Measurements from ENCODE around the gene DTX1.

DTX1 gene

DNA sequence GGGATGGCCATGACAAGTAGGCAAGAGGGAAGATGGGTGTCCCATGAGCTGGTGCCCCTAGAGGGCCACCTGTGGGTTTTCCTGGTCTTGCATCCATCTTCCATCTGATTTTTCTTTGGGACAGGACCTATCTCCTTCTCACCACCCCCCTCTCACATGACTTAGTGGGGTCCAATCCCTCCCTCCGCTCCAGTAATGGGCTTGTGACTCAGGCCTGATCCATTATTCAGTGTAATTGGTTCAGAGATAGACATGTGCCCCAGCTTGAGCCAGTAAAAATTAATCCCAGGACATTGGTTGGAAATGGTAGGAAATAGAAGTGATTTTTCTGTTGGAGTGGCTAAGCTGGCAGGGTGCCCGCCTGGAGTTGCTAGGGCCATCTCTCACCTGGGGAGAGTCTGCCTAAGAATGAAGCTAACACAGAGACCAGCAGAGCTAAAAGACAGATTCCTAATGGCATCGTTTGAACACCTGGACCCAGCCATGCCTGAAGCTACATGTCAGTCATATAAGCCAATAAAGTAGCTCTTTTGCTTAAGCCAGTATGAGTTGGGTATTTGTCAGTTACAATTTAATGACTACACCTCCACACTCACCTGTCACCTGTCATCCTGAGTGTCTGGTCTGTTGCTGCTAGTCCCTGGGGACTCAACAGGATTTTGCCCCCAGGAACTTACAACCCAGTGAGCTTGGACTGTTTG, 64.3 kb downstream of the DTX1 start:
- Histone ChIP-seq H3K27ac (ENCODE audit: low read depth, low read length, severe bottlenecking) (no peak overlapping the region), H3K9me3 (ENCODE audit: control insufficient read depth, low read length) (no peaks in the 10 kb centered on the region), H3K4me3 (ENCODE audit: extremely low read depth, insufficient read depth, low read length, poor library complexity, severe bottlenecking) (no peak overlapping the region), H3K4me1 (ENCODE audit: control insufficient read depth, insufficient read depth, low read length, poor library complexity, severe bottlenecking) (no peaks in the 10 kb centered on the region), H3K36me3 (ENCODE audit: control insufficient read depth, insufficient read depth, low read length) (no peaks in the 10 kb centered on the region)
- WGBS, 2 experiments (ENCODE audit: insufficient coverage in 2 of 2) = 67 to 92% methylated on average over 2 to 3 of the region's 3 CpGs

DNA sequence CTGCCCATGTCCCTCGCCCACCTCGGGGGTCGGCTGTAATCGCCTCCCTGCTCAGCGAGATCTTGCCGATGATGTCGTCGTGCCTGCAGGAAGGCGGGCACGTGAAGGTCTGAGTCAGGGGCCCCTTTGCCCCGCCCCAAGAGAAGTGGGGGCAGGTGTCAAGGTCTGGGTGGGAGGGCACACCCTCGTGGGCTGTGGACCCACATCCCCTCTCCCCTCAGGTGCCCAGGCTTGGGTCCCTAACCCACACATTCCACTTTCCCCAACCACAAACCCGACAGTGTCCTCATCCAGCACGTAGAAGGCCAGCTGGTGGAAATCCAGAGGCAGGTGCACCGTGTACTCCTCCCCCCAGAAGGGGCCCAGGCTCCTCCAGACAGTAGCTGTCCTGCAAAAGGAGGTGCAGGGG, 71.3 kb downstream of the DTX1 start:
- H3K4me1 ChIP-seq (ENCODE audit: control insufficient read depth, insufficient read depth, low read length, poor library complexity, severe bottlenecking) = no peaks in the 10 kb centered on the region
- H3K4me3 ChIP-seq (ENCODE audit: extremely low read depth, insufficient read depth, low read length, poor library complexity, severe bottlenecking) = no peak overlapping the region
- H3K27ac ChIP-seq (ENCODE audit: low read depth, low read length, severe bottlenecking) = no peak overlapping the region
- H3K36me3 ChIP-seq (ENCODE audit: control insufficient read depth, insufficient read depth, low read length) = no peaks in the 10 kb centered on the region
- no peaks in the 10 kb centered on the region for H3K9me3 ChIP-seq (ENCODE audit: control insufficient read depth, low read length)
- WGBS, 2 experiments (ENCODE audit: insufficient coverage in 2 of 2) = 34 to 51% methylated on average over 8 to 10 of the region's 15 CpGs

DNA sequence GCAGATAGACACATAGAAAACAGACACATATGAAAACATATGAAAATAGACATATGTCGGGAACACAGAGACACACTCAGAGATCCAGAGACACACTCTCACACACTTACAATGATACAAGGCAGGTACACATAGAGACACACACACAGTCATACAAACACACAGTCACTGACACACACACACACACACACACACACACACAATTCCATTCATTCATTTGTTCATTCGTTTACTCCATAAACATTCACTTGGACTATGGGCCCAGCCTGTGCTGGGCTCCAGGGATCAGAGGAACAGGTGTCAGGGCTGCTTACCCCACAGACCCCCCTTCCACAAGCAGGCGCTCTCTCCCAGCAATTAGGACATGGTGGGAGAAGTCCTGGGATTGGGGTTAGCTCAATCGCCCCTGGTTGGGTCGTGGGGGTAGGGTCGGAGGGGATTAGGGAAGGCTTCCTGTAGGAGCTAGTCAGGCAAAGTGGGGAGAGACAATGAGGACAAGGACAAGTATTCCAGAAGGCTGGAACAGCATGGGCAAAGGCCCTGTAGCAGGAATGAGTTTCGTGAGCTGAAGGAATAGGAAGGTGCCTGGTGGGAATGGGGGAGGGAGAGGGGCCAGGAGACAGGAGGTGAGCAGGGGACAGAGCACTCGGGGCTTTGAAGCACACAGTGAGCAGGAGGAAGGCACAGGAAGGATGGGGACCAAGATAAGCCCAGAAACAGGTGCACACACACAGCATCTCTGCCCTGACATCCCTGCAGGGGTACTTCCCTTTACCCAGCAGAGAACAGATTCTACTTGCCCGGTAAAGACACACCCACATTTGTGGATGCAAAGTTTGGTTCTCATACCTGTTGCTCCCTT, 72.5 kb downstream of the DTX1 start:
- no peaks in the 10 kb centered on the region for H3K9me3 ChIP-seq (ENCODE audit: control insufficient read depth, low read length)
- no peak overlapping the region for H3K27ac ChIP-seq (ENCODE audit: low read depth, low read length, severe bottlenecking)
- no peaks in the 10 kb centered on the region for H3K36me3 ChIP-seq (ENCODE audit: control insufficient read depth, insufficient read depth, low read length)
- H3K4me1 ChIP-seq (ENCODE audit: control insufficient read depth, insufficient read depth, low read length, poor library complexity, severe bottlenecking) = no peaks in the 10 kb centered on the region
- no peak overlapping the region for H3K4me3 ChIP-seq (ENCODE audit: extremely low read depth, insufficient read depth, low read length, poor library complexity, severe bottlenecking)
- 44 to 63% methylated on average over 6 to 7 of the region's 9 CpGs for WGBS, 2 experiments (ENCODE audit: insufficient coverage in 2 of 2)

DNA sequence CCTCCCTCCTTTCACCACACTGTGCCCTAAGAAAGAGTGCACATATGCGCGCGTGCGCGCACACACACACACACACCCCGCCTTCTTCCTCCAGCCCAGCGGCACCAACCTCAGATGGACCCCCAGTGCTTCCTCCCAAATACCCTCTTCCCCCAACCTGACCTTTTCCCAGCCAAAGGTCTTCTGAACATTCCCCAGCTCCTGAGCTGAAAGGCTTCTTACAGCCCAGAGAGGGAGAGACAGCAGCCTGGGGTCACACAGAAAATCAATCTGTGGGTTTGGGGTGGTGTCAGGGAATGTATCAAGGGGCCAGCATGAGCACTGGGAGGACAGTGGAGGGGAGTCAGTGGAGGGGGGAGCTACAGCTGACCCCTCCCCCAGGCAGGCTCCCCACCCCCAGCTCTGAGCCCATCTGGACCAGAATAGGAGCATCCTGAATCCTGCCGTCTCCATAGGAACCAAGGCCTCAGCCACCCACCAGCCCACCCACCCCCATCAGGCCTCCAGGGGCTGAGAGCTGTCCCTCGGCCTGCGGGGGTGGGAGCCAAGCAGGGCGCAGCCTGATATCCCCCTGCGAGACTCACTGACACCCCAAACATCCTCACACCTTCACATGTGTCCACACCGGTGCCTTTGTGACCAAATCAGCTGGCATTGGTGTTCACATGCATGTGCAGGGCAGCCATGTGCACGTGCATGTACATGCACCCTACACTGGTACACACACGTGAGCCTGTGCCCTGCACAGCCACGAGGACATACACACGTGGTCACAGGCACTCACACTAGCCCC, 73.3 kb downstream of the DTX1 start:
- Histone ChIP-seq H3K4me3 (ENCODE audit: extremely low read depth, insufficient read depth, low read length, poor library complexity, severe bottlenecking) (no peak overlapping the region), H3K9me3 (ENCODE audit: control insufficient read depth, low read length) (no peaks in the 10 kb centered on the region), H3K36me3 (ENCODE audit: control insufficient read depth, insufficient read depth, low read length) (no peaks in the 10 kb centered on the region), H3K4me1 (ENCODE audit: control insufficient read depth, insufficient read depth, low read length, poor library complexity, severe bottlenecking) (no peaks in the 10 kb centered on the region), H3K27ac (ENCODE audit: low read depth, low read length, severe bottlenecking) (no peak overlapping the region)
- 87 to 91% methylated on average over 13 to 14 of the region's 17 CpGs for WGBS, 2 experiments (ENCODE audit: insufficient coverage in 2 of 2)

DNA sequence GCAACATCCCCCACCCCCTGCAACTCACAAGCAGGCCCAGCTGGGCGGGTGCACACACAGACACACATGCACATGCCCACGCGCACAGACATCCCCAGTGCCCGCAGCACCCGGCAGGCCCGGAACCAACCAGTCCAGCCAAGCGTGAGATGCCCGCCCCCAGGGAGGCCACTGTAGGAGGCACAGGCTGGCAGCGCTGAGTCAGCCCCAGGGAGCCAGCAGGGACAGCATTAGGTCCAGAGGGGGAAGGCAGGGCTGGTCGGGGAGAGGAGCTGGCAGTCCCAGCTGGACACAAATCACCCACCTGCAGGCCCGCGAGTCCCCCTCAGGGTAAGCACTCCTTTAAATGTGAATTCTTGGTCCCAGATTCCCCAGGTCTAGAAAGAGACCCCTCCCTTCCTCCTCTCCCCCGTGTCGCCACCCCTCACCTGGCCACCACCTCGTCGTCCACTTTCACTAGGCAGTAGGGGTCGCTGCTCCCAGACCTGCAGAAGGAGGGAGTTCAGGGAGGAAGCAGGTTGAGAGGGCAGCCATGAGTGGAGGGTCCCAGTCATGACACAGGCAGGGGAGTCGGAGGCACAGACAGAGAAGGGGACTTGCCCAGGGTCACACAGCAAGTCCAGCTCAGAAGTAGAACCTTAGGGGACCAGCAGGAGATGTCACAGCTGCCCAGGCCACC, 74.1 kb downstream of the DTX1 start:
- WGBS, 2 experiments (ENCODE audit: insufficient coverage in 2 of 2) = 70 to 71% methylated on average over 9 to 12 of the region's 18 CpGs
- no peaks in the 10 kb centered on the region for H3K9me3 ChIP-seq (ENCODE audit: control insufficient read depth, low read length)
- no peak overlapping the region for H3K4me3 ChIP-seq (ENCODE audit: extremely low read depth, insufficient read depth, low read length, poor library complexity, severe bottlenecking)
- H3K4me1 ChIP-seq (ENCODE audit: control insufficient read depth, insufficient read depth, low read length, poor library complexity, severe bottlenecking) = peaks cover 2% of the 10 kb centered on the region
- H3K27ac ChIP-seq (ENCODE audit: low read depth, low read length, severe bottlenecking) = no peak overlapping the region
- no peaks in the 10 kb centered on the region for H3K36me3 ChIP-seq (ENCODE audit: control insufficient read depth, insufficient read depth, low read length)

DNA sequence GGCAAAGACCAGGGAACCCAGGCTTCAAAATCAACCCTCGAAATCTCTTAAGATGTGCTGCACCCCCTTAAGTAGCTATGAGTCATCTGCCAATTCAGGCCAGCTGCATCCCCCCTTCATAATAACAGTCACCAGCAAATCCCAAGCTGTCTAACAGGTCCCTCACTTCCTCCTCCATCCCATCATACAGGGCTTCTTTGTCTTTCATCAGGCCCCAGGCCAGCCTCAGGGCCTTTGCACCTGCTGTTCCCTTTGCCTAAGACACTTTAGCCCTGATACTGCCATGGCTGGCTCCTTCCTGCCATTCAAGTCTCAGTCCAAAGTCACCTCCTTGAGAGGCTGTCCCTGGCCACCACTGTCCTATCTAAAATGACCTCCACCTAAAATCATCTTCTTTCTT, 75.0 kb downstream of the DTX1 start:
- no peaks in the 10 kb centered on the region for H3K9me3 ChIP-seq (ENCODE audit: control insufficient read depth, low read length)
- 63 to 75% methylated on average over 1 of the region's 1 CpG for WGBS, 2 experiments (ENCODE audit: insufficient coverage in 2 of 2)
- no peaks in the 10 kb centered on the region for H3K36me3 ChIP-seq (ENCODE audit: control insufficient read depth, insufficient read depth, low read length)

DNA sequence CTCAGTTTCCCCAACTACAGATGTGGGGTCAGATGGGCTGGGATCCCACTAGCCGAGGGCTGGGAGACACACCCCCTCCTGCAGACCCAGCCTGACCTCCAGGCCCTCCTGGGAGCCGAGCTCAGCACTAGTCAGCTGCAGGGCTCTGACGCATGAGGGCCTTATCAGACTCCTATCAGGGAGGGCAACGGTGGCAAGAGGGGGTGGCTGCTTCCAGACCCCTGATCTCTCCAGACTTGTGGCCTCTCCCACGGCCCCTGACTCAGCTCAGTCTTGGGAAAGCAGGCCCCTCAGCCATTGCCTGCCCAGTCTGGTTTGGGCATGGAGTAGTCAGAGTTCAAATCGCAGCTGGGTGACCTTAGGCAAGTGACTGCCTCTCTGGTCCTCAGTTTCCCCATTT, 76.5 kb downstream of the DTX1 start:
- Histone ChIP-seq H3K4me1 (ENCODE audit: control insufficient read depth, insufficient read depth, low read length, poor library complexity, severe bottlenecking) (peaks cover 8% of the 10 kb centered on the region), H3K27ac (ENCODE audit: low read depth, low read length, severe bottlenecking) (no peak overlapping the region), H3K4me3 (ENCODE audit: extremely low read depth, insufficient read depth, low read length, poor library complexity, severe bottlenecking) (no peak overlapping the region), H3K9me3 (ENCODE audit: control insufficient read depth, low read length) (no peaks in the 10 kb centered on the region), H3K36me3 (ENCODE audit: control insufficient read depth, insufficient read depth, low read length) (no peaks in the 10 kb centered on the region)
- 68% methylated on average over 5 of the region's 6 CpGs for WGBS, 2 experiments (ENCODE audit: insufficient coverage in 2 of 2)

More for the DNA sequence above, 75.0 kb downstream of the DTX1 start:
- H3K4me3 ChIP-seq (ENCODE audit: extremely low read depth, insufficient read depth, low read length, poor library complexity, severe bottlenecking) = no peak overlapping the region
- H3K27ac ChIP-seq (ENCODE audit: low read depth, low read length, severe bottlenecking) = no peak overlapping the region
- H3K4me1 ChIP-seq (ENCODE audit: control insufficient read depth, insufficient read depth, low read length, poor library complexity, severe bottlenecking) = peaks cover 8% of the 10 kb centered on the region

DNA sequence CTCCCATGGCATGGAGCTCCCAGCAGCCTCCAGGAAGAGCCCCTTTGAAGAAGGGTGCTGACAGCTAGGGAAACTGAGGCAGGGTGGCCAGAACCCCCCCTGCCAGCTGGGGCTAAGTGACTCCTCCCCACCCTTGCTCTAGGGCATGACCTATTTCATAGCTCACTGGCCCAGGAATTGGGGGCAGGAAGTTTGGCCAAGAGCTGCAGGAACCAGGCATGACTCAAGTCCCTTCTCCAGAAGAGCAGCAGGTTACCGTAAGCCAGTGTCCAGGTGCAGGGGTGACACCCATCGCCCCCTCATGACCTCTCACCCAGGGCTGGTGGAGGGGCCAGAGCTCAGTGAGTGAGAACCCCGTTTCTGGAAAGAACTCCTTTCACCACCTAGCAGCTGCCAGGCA, 77.1 kb downstream of the DTX1 start:
- H3K4me1 ChIP-seq (ENCODE audit: control insufficient read depth, insufficient read depth, low read length, poor library complexity, severe bottlenecking) = peaks cover 8% of the 10 kb centered on the region
- 90 to 92% methylated on average over 2 to 3 of the region's 3 CpGs for WGBS, 2 experiments (ENCODE audit: insufficient coverage in 2 of 2)
- no peaks in the 10 kb centered on the region for H3K9me3 ChIP-seq (ENCODE audit: control insufficient read depth, low read length)
- H3K4me3 ChIP-seq (ENCODE audit: extremely low read depth, insufficient read depth, low read length, poor library complexity, severe bottlenecking) = no peak overlapping the region
- no peak overlapping the region for H3K27ac ChIP-seq (ENCODE audit: low read depth, low read length, severe bottlenecking)
- no peaks in the 10 kb centered on the region for H3K36me3 ChIP-seq (ENCODE audit: control insufficient read depth, insufficient read depth, low read length)

DNA sequence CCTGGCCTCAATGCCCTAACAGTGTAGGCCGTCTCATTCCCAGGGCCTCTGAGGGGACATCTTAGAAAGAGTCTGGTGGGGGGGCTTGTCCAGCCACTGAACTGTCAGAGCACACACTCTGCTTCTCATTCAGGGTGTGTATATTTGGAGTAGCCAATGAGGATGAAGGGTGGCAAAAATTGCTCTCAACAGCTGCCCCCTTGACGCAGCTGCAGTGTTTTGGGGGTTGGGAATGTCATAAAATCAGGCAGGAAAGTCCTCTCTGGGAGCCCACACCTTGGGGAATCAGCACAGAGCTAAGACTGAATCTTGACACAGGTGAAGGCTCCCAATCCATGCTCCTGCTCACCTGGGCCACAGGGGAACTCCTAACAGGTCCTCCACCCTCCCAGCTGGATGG, 77.5 kb downstream of the DTX1 start:
- Histone ChIP-seq H3K36me3 (ENCODE audit: control insufficient read depth, insufficient read depth, low read length) (no peaks in the 10 kb centered on the region), H3K9me3 (ENCODE audit: control insufficient read depth, low read length) (no peaks in the 10 kb centered on the region), H3K4me3 (ENCODE audit: extremely low read depth, insufficient read depth, low read length, poor library complexity, severe bottlenecking) (no peak overlapping the region), H3K4me1 (ENCODE audit: control insufficient read depth, insufficient read depth, low read length, poor library complexity, severe bottlenecking) (peaks cover 8% of the 10 kb centered on the region), H3K27ac (ENCODE audit: low read depth, low read length, severe bottlenecking) (no peak overlapping the region)
- 89 to 100% methylated on average over 2 of the region's 2 CpGs for WGBS, 2 experiments (ENCODE audit: insufficient coverage in 2 of 2)

DNA sequence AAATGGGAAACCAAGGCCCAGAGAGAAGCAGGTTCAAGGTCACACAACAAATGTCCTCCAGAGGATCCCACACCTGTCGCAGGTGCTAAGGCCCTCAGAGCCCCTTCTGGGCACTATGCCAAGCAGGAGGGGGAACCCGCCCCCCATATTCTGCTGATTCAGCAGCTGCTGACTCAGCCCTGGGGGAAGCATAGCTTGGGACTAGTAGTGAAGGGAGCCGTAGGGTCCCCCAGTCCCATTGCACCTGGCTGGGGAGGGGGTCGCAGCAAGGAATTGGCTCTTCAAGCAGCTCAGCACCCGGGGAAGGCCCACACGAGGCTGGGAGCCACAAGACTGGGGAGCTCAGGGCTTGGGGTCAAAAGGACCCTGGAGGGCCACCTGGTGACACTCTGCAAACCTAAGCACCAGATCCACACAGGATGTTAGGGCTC, 78.0 kb downstream of the DTX1 start:
- 77 to 83% methylated on average over 6 of the region's 6 CpGs for WGBS, 2 experiments (ENCODE audit: insufficient coverage in 2 of 2)
- H3K4me1 ChIP-seq (ENCODE audit: control insufficient read depth, insufficient read depth, low read length, poor library complexity, severe bottlenecking) = peaks cover 8% of the 10 kb centered on the region
- no peak overlapping the region for H3K4me3 ChIP-seq (ENCODE audit: extremely low read depth, insufficient read depth, low read length, poor library complexity, severe bottlenecking)
- H3K27ac ChIP-seq (ENCODE audit: low read depth, low read length, severe bottlenecking) = no peak overlapping the region
- H3K9me3 ChIP-seq (ENCODE audit: control insufficient read depth, low read length) = no peaks in the 10 kb centered on the region
- H3K36me3 ChIP-seq (ENCODE audit: control insufficient read depth, insufficient read depth, low read length) = no peaks in the 10 kb centered on the region
